Neutrophil (primary cell): Measurements from ENCODE around the gene NEGR1.

Experiments
- H3K27ac ChIP-seq: fragments of 200-600 bp; sonication (generic); 2 replicates; pipeline ENCODE4 v1.5.1; 2016; ENCODE audit warnings: mild to moderate bottlenecking, moderate library complexity
- H3K27me3 ChIP-seq: fragments of 200-600 bp; sonication (generic); 2 replicates; pipeline ENCODE4 v1.6.0; 2016; ENCODE audit warnings: mild to moderate bottlenecking
- H3K36me3 ChIP-seq: fragments of 200-600 bp; sonication (generic); 2 replicates; pipeline ENCODE4 v1.5.1; 2017
- H3K4me1 ChIP-seq, 2 experiments: fragments of 200-600 bp in 1 of 2; sonication (generic) in 1 of 2; 1 replicate in 1 of 2; 2 replicates in 1 of 2; pipeline versions ENCODE4 v1.5.1 to v1.6.1; 2013 to 2016; ENCODE audit warnings: low read depth in 1 of 2, low read length in 1 of 2, mild to moderate bottlenecking in 1 of 2, moderate library complexity in 1 of 2; ENCODE audit not compliant: control insufficient read depth in 1 of 2, insufficient read depth in 1 of 2
- H3K4me3 ChIP-seq, 2 experiments: fragments of 200-600 bp in 1 of 2; sonication (generic) in 1 of 2; 1 replicate in 1 of 2; 2 replicates in 1 of 2; pipeline ENCODE4 v1.5.1; 2013 to 2016; ENCODE audit warnings: low read depth in 1 of 2, low read length in 1 of 2, mild to moderate bottlenecking in 1 of 2, moderate library complexity in 1 of 2
- H3K9me3 ChIP-seq: fragments of 200-600 bp; sonication (generic); 2 replicates; pipeline ENCODE4 v1.5.1; 2016
- CTCF ChIP-seq: fragments of 200-600 bp; sonication (generic); IDR thresholded peaks from 2 replicates; pipeline ENCODE4 v1.5.1; 2016; ENCODE audit warnings: antibody characterized with exemption

Gene NEGR1

DNA sequence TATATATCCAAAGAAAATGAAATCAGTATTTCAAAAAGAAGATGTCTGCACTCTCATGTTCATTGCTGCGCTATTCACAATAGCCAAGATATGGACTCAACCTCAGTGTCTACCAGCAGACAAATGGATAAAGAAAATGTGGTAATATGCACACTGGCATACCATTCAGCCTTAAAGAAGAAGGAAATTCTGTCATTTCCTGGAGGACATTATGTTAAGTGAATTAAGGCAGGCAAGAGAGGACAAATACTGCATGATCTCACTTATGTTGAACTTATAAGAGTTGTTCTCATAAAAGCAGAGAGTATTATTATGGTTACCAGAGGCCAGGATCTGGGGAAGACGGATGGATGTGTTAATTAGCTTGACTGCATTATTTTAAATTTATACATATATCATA, 115.9 kb downstream of the NEGR1 start:
- no peaks in the 10 kb centered on the region for H3K9me3 ChIP-seq
- no peaks in the 10 kb centered on the region for H3K4me1 ChIP-seq
- no peaks in the 10 kb centered on the region for H3K36me3 ChIP-seq
- no peaks in the 10 kb centered on the region for H3K27me3 ChIP-seq
- no peak overlapping the region for H3K27ac ChIP-seq
- no peak overlapping the region for H3K4me3 ChIP-seq
- TF ChIP-seq CTCF: no peak

- Histone ChIP-seq H3K36me3 (no peaks in the 10 kb centered on the region), H3K4me3 (no peak overlapping the region), H3K9me3 (no peaks in the 10 kb centered on the region), H3K4me1 (no peaks in the 10 kb centered on the region), H3K27me3 (no peaks in the 10 kb centered on the region), H3K27ac (no peak overlapping the region)
- no peak for TF ChIP-seq CTCF
These were observed 131.8 kb downstream of the NEGR1 start for GRCh38 chr1:72150508-72150907.

- Histone ChIP-seq H3K27ac (no peak overlapping the region), H3K36me3 (no peaks in the 10 kb centered on the region), H3K9me3 (no peaks in the 10 kb centered on the region), H3K4me1 (no peaks in the 10 kb centered on the region), H3K4me3 (no peak overlapping the region), H3K27me3 (no peaks in the 10 kb centered on the region)
- no peak for TF ChIP-seq CTCF
These were observed 140.5 kb downstream of the NEGR1 start for GRCh38 chr1:72141875-72142274.

DNA sequence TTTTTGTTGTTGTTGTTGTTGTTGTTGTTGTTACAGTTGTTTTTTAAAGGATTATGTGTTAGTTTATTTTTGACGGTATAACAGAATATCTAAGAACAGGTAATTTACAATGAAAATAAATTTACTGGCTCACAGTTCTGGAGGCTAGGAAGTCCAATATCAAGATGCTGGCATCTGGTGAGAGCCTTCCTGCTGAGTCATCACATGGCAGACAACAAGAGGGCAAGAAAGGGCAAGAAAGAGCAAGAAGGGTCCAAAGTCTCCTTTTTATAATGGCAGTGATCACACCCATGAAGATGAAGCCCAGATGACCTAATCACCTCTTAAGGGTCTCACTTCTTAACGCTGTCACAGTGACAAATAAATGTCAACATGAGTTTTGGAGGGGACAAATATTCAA, 142.1 kb downstream of the NEGR1 start:
- Histone ChIP-seq H3K9me3 (no peaks in the 10 kb centered on the region), H3K27me3 (no peaks in the 10 kb centered on the region), H3K4me3 (no peak overlapping the region), H3K27ac (no peak overlapping the region), H3K36me3 (no peaks in the 10 kb centered on the region), H3K4me1 (no peaks in the 10 kb centered on the region)
- TF ChIP-seq CTCF: no peak

DNA sequence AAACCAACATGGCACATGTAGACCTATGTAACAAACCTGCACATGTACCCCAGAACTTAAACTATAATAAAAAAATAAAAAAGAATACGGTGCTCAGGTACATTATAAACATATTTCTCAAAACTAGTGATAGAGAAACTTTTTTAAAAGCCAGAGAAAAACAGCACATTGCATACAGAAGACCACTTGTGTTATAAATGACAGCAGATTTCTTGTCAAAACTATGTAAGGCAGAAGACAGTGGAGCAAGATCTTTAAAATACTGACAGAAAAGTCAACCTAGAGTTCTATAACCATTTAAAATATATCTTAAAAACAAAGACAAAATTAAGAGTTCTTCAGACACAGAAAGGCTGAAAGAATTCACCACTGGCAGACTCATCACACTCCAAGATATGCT, 144.7 kb downstream of the NEGR1 start:
- no peak for TF ChIP-seq CTCF
- Histone ChIP-seq H3K9me3 (no peaks in the 10 kb centered on the region), H3K36me3 (no peaks in the 10 kb centered on the region), H3K4me3 (no peak overlapping the region), H3K27ac (no peak overlapping the region), H3K27me3 (no peaks in the 10 kb centered on the region), H3K4me1 (no peaks in the 10 kb centered on the region)

DNA sequence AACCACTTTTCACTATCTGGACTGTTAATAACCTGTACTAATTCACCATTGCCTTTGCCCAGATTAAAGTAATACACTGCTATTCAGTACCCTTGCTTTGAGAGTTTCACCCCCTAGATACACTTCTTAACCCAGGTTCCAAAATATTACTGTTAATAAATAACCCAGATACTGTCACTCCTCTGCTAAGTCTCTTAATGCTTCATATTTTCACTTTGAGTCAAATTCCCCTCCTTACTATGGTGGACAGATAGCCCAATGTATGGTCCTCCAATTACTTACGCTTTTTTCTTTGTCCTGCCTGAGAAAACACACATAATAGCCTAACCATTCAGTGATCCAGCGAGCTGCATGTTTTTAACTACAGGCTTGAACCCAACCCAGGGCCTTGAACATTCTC, 152.5 kb downstream of the NEGR1 start:
- no peaks in the 10 kb centered on the region for H3K36me3 ChIP-seq
- no peak overlapping the region for H3K4me3 ChIP-seq
- no peak for TF ChIP-seq CTCF
- H3K27ac ChIP-seq: no peak overlapping the region
- no peaks in the 10 kb centered on the region for H3K27me3 ChIP-seq
- H3K4me1 ChIP-seq: no peaks in the 10 kb centered on the region
- H3K9me3 ChIP-seq: no peaks in the 10 kb centered on the region
